ENCODE data around the gene CELA2A.

The CELA2A gene

GRCh38 chr1:15456313-15456954, at the start of gene CELA2A:
Gene CELA2A, plus strand, starts transcription at chr1:15456732. Its CDS starts 22 bp downstream, at chr1:15456754.
- DNase-seq (ENCODE audit: low spot score), result no peak
- in situ Hi-C loops (cut with MboI; ENCODE audit: low pct_unique_long_range_greater_than_20kb, low sequenced_read_pairs, unreplicated experiment), result no loop called here

GRCh38 chr1:15407580-15407979, 49.0 kb upstream of the CELA2A start:
- no peak for TF ChIP-seq CTCF (IDR thresholded peaks at IDR 0.05; ENCODE audit: extremely low read depth, insufficient read depth, missing control alignments)
- in situ Hi-C loops (cut with MboI; ENCODE audit: low pct_unique_long_range_greater_than_20kb, low sequenced_read_pairs, unreplicated experiment), result loop anchor here (25.0 kb wide), 1 partner anchor 270 kb away; no protein-coding TSS in a partner anchor
- DNase-seq (ENCODE audit: low spot score), result no peak

More at GRCh38 chr1:15456313-15456954, at the start of gene CELA2A:
- TF ChIP-seq CTCF (IDR thresholded peaks at IDR 0.05; ENCODE audit: extremely low read depth, insufficient read depth, missing control alignments), result no peak

- TF ChIP-seq CTCF (IDR thresholded peaks at IDR 0.05; ENCODE audit: extremely low read depth, insufficient read depth, missing control alignments), result no peak
- no peak for DNase-seq (ENCODE audit: low spot score)
Measured at GRCh38 chr1:15408890-15409387, 47.6 kb upstream of the CELA2A start.

GRCh38 chr1:15409388-15410222, 46.9 kb upstream of the CELA2A start, which contains the start of gene EFHD2:
Gene EFHD2, plus strand, starts transcription at chr1:15409888. Its CDS starts 84 bp downstream, at chr1:15409972.
- no peak for TF ChIP-seq CTCF (IDR thresholded peaks at IDR 0.05; ENCODE audit: extremely low read depth, insufficient read depth, missing control alignments)
- peak; percentile 96 for DNase-seq (ENCODE audit: low spot score)
- in situ Hi-C loops (cut with MboI; ENCODE audit: low pct_unique_long_range_greater_than_20kb, low sequenced_read_pairs, unreplicated experiment), result loop anchor here (25.0 kb wide), 1 partner anchor 272 kb away; no protein-coding TSS in a partner anchor

More at GRCh38 chr1:15408890-15409387, 47.6 kb upstream of the CELA2A start:
- in situ Hi-C loops (cut with MboI; ENCODE audit: low pct_unique_long_range_greater_than_20kb, low sequenced_read_pairs, unreplicated experiment), result loop anchor here (25.0 kb wide), 1 partner anchor 272 kb away; no protein-coding TSS in a partner anchor

- no peak for DNase-seq (ENCODE audit: low spot score)
- TF ChIP-seq CTCF (IDR thresholded peaks at IDR 0.05; ENCODE audit: extremely low read depth, insufficient read depth, missing control alignments), result no peak
- in situ Hi-C loops (cut with MboI; ENCODE audit: low pct_unique_long_range_greater_than_20kb, low sequenced_read_pairs, unreplicated experiment), result loop anchor here (25.0 kb wide), 1 partner anchor 273 kb away; no protein-coding TSS in a partner anchor
Measured at GRCh38 chr1:15410223-15410883, 46.2 kb upstream of the CELA2A start.

- in situ Hi-C loops (cut with MboI; ENCODE audit: low pct_unique_long_range_greater_than_20kb, low sequenced_read_pairs, unreplicated experiment), result loop anchor here (25.0 kb wide), 1 partner anchor 274 kb away; no protein-coding TSS in a partner anchor
- no peak for TF ChIP-seq CTCF (IDR thresholded peaks at IDR 0.05; ENCODE audit: extremely low read depth, insufficient read depth, missing control alignments)
- DNase-seq (ENCODE audit: low spot score), result no peak
Measured at GRCh38 chr1:15410884-15411245, 45.7 kb upstream of the CELA2A start.
